ENCODE measurements around the gene CACNB1. TPM values are rescaled to one million over a fixed set of nuclear protein-coding genes. Genes with fewer than 3 reads are reported as not detected.
A peak's percentile ranks its signal among the peaks of the same experiment; 100 is the strongest.

The CACNB1 gene
- total RNA-seq, 1 experiment from 2014 or later, result 6.6 TPM

- DNase-seq (ENCODE audit: unreplicated experiment), result no peak
- peaks cover 4% of the 10 kb centered on the region for H3K36me3 Mint-ChIP-seq (ENCODE audit: insufficient read depth, unreplicated experiment)
- H3K9me3 Mint-ChIP-seq (ENCODE audit: unreplicated experiment), result no peaks in the 10 kb centered on the region
- H3K4me1 Mint-ChIP-seq (ENCODE audit: insufficient read depth, unreplicated experiment), result peaks cover 31% of the 10 kb centered on the region
- BruUV-seq (replicated peaks), result no TSS peak
- POLR2A ChIA-PET, result interaction anchor here (0.6 to 1.3 kb wide), 3 partner anchors 9 to 922 kb away, joined by 3 to 9 read pairs (median 3); no protein-coding TSS in a partner anchor
- intact Hi-C loops (cut with micrococcal nuclease), result no loop called here
- H3K27ac Mint-ChIP-seq (ENCODE audit: low read depth, unreplicated experiment), result peak overlapping the region; percentile 95
- CTCF ChIA-PET, result interaction anchor here (1.0 to 1.9 kb wide), 2 partner anchors 14 to 157 kb away, joined by 6 to 12 read pairs; no protein-coding TSS in a partner anchor
- TF ChIP-seq CTCF (IDR thresholded peaks at IDR 0.05; ENCODE audit: unreplicated experiment), result no peak
- H3K4me3 Mint-ChIP-seq (ENCODE audit: unreplicated experiment), result no peak overlapping the region
- H3K27me3 Mint-ChIP-seq (ENCODE audit: insufficient read depth, unreplicated experiment), result no peaks in the 10 kb centered on the region
Measured at GRCh38 chr17:39139561-39139960, 57.9 kb downstream of the CACNB1 start.

- H3K36me3 Mint-ChIP-seq (ENCODE audit: insufficient read depth, unreplicated experiment), result no peaks in the 10 kb centered on the region
- H3K4me3 Mint-ChIP-seq (ENCODE audit: unreplicated experiment), result peak overlapping the region; percentile 63
- no TSS peak for BruUV-seq (replicated peaks)
- TF ChIP-seq CTCF (IDR thresholded peaks at IDR 0.05; ENCODE audit: unreplicated experiment), result no peak
- CTCF ChIA-PET, result no interaction called here
- no peaks in the 10 kb centered on the region for H3K9me3 Mint-ChIP-seq (ENCODE audit: unreplicated experiment)
- H3K4me1 Mint-ChIP-seq (ENCODE audit: insufficient read depth, unreplicated experiment), result peaks cover 26% of the 10 kb centered on the region
- H3K27ac Mint-ChIP-seq (ENCODE audit: low read depth, unreplicated experiment), result peak overlapping the region; percentile 95
- intact Hi-C loops (cut with micrococcal nuclease), result no loop called here
- POLR2A ChIA-PET, result interaction anchor here (0.6 to 1.3 kb wide), 3 partner anchors 9 to 923 kb away, joined by 3 to 9 read pairs (median 3); no protein-coding TSS in a partner anchor
- H3K27me3 Mint-ChIP-seq (ENCODE audit: insufficient read depth, unreplicated experiment), result no peaks in the 10 kb centered on the region
- peak; percentile 86 for DNase-seq (ENCODE audit: unreplicated experiment)
Measured at GRCh38 chr17:39139161-39139511, 58.3 kb downstream of the CACNB1 start.

- ChIA-PET CTCF (interaction anchor here (0.7 to 0.8 kb wide), 2 partner anchors 72 to 156 kb away, joined by 3 to 5 read pairs; no protein-coding TSS in a partner anchor), POLR2A (interaction anchor here (0.6 to 1.3 kb wide), 3 partner anchors 10 to 923 kb away, joined by 3 to 9 read pairs (median 3); no protein-coding TSS in a partner anchor)
- peaks cover 21% of the 10 kb centered on the region for H3K4me1 Mint-ChIP-seq (ENCODE audit: insufficient read depth, unreplicated experiment)
- H3K36me3 Mint-ChIP-seq (ENCODE audit: insufficient read depth, unreplicated experiment), result no peaks in the 10 kb centered on the region
- no peaks in the 10 kb centered on the region for H3K9me3 Mint-ChIP-seq (ENCODE audit: unreplicated experiment)
- intact Hi-C loops (cut with micrococcal nuclease), result no loop called here
- no TSS peak for BruUV-seq (replicated peaks)
- H3K27me3 Mint-ChIP-seq (ENCODE audit: insufficient read depth, unreplicated experiment), result no peaks in the 10 kb centered on the region
- peak overlapping the region; percentile 95 for H3K27ac Mint-ChIP-seq (ENCODE audit: low read depth, unreplicated experiment)
- peak overlapping the region; percentile 63 for H3K4me3 Mint-ChIP-seq (ENCODE audit: unreplicated experiment)
- no peak for TF ChIP-seq CTCF (IDR thresholded peaks at IDR 0.05; ENCODE audit: unreplicated experiment)
- DNase-seq (ENCODE audit: unreplicated experiment), result no peak
Measured at GRCh38 chr17:39138431-39139160, 58.9 kb downstream of the CACNB1 start.

GRCh38 chr17:39134878-39135277 lies 62.6 kb downstream of the CACNB1 start:
- DNase-seq (ENCODE audit: unreplicated experiment), result no peak
- Mint-ChIP-seq H3K4me1 (ENCODE audit: insufficient read depth, unreplicated experiment) (peaks cover 21% of the 10 kb centered on the region), H3K9me3 (ENCODE audit: unreplicated experiment) (no peaks in the 10 kb centered on the region), H3K27ac (ENCODE audit: low read depth, unreplicated experiment) (no peak overlapping the region), H3K36me3 (ENCODE audit: insufficient read depth, unreplicated experiment) (no peaks in the 10 kb centered on the region), H3K4me3 (ENCODE audit: unreplicated experiment) (no peak overlapping the region), H3K27me3 (ENCODE audit: insufficient read depth, unreplicated experiment) (no peaks in the 10 kb centered on the region)
- POLR2A ChIA-PET, result no interaction called here
- TF ChIP-seq CTCF (IDR thresholded peaks at IDR 0.05; ENCODE audit: unreplicated experiment), result no peak
- intact Hi-C loops (cut with micrococcal nuclease), result no loop called here
- BruUV-seq (replicated peaks), result no TSS peak
- CTCF ChIA-PET, result interaction anchor here (0.6 kb wide), 2 partner anchors 18 to 176 kb away, joined by 3 to 5 read pairs; no protein-coding TSS in a partner anchor

Data from MCF 10A (cell line).